ENCODE results near the gene CYTH1. TPM values are rescaled to one million over a fixed set of nuclear protein-coding genes. Genes with fewer than 3 reads are reported as not detected.

Gene CYTH1
- polyA plus RNA-seq, 4 donors, result 37.6 to 46.3 (median 38.9) TPM

- FAIRE-seq (no peak), DNase-seq (peak; percentile 93 to 96)
- H3K27me3 ChIP-seq (ENCODE audit: control insufficient read depth in 3 of 3, insufficient read depth in 3 of 3, low read length in 3 of 3), result no peaks in the 10 kb centered on the region
- peaks cover 3 to 35% (median 17%) of the 10 kb centered on the region in 3 donors for H3K4me1 ChIP-seq (ENCODE audit: control insufficient read depth in 3 of 3, insufficient read depth in 2 of 3, low read depth in 1 of 3, low read length in 2 of 3)
- H3K9me3 ChIP-seq (ENCODE audit: control insufficient read depth in 2 of 2, insufficient read depth in 1 of 2, low read depth in 1 of 2, low read length in 1 of 2), result no peaks in the 10 kb centered on the region
- H3K4me3 ChIP-seq (ENCODE audit: low read depth in 1 of 3, low read length in 3 of 3), result peak overlapping the region; percentile 30 to 80 (median 64)
- peak overlapping the region; percentile 93 to 98 (median 96) for H3K27ac ChIP-seq (ENCODE audit: low read depth in 1 of 3, low read length in 2 of 3)
- WGBS, 3 donors, result 2 to 26% (median 9%) methylated on average over 15 of the region's 15 CpGs
- H3K36me3 ChIP-seq (ENCODE audit: control insufficient read depth in 3 of 3, insufficient read depth in 2 of 3, low read depth in 1 of 3, low read length in 3 of 3), result peaks cover 0 to 10% (median 0%) of the 10 kb centered on the region in 3 donors
Observed at GRCh38 chr17:78736526-78737079, 45.5 kb downstream of the CYTH1 start.

- peaks cover 3 to 32% (median 17%) of the 10 kb centered on the region in 3 donors for H3K4me1 ChIP-seq (ENCODE audit: control insufficient read depth in 3 of 3, insufficient read depth in 2 of 3, low read depth in 1 of 3, low read length in 2 of 3)
- WGBS, 3 donors, result 5 to 15% (median 7%) methylated on average over 6 of the region's 6 CpGs
- peak; percentile 89 to 94 for DNase-seq
- peaks cover 0 to 10% (median 0%) of the 10 kb centered on the region in 3 donors for H3K36me3 ChIP-seq (ENCODE audit: control insufficient read depth in 3 of 3, insufficient read depth in 2 of 3, low read depth in 1 of 3, low read length in 3 of 3)
- FAIRE-seq, result no peak
- H3K9me3 ChIP-seq (ENCODE audit: control insufficient read depth in 2 of 2, insufficient read depth in 1 of 2, low read depth in 1 of 2, low read length in 1 of 2), result no peaks in the 10 kb centered on the region
- peak overlapping the region; percentile 30 to 80 (median 64) for H3K4me3 ChIP-seq (ENCODE audit: low read depth in 1 of 3, low read length in 3 of 3)
- peak overlapping the region; percentile 93 to 98 (median 96) for H3K27ac ChIP-seq (ENCODE audit: low read depth in 1 of 3, low read length in 2 of 3)
- H3K27me3 ChIP-seq (ENCODE audit: control insufficient read depth in 3 of 3, insufficient read depth in 3 of 3, low read length in 3 of 3), result no peaks in the 10 kb centered on the region
Observed at GRCh38 chr17:78735832-78736525, 46.1 kb downstream of the CYTH1 start.

- peaks cover 3 to 32% (median 17%) of the 10 kb centered on the region in 3 donors for H3K4me1 ChIP-seq (ENCODE audit: control insufficient read depth in 3 of 3, insufficient read depth in 2 of 3, low read depth in 1 of 3, low read length in 2 of 3)
- peak overlapping the region in 2 of 3 donors; percentile 64 to 80 for H3K4me3 ChIP-seq (ENCODE audit: low read depth in 1 of 3, low read length in 3 of 3)
- H3K36me3 ChIP-seq (ENCODE audit: control insufficient read depth in 3 of 3, insufficient read depth in 2 of 3, low read depth in 1 of 3, low read length in 3 of 3), result peaks cover 0 to 10% (median 0%) of the 10 kb centered on the region in 3 donors
- WGBS, 3 donors, result 19 to 40% (median 34%) methylated on average over 16 of the region's 16 CpGs
- H3K27ac ChIP-seq (ENCODE audit: low read depth in 1 of 3, low read length in 2 of 3), result peak overlapping the region; percentile 93 to 98 (median 96)
- H3K27me3 ChIP-seq (ENCODE audit: control insufficient read depth in 3 of 3, insufficient read depth in 3 of 3, low read length in 3 of 3), result no peaks in the 10 kb centered on the region
- DNase-seq (peak in 1 of 2 donors; percentile 59), FAIRE-seq (no peak)
- H3K9me3 ChIP-seq (ENCODE audit: control insufficient read depth in 2 of 2, insufficient read depth in 1 of 2, low read depth in 1 of 2, low read length in 1 of 2), result no peaks in the 10 kb centered on the region
Observed at GRCh38 chr17:78734793-78735641, 47.1 kb downstream of the CYTH1 start.

GRCh38 chr17:78732354-78732753, 49.7 kb downstream of the CYTH1 start:
- peaks cover 0 to 19% (median 11%) of the 10 kb centered on the region in 3 donors for H3K4me1 ChIP-seq (ENCODE audit: control insufficient read depth in 3 of 3, insufficient read depth in 2 of 3, low read depth in 1 of 3, low read length in 2 of 3)
- peak overlapping the region in 1 of 3 donors; percentile 20 for H3K27ac ChIP-seq (ENCODE audit: low read depth in 1 of 3, low read length in 2 of 3)
- H3K9me3 ChIP-seq (ENCODE audit: control insufficient read depth in 2 of 2, insufficient read depth in 1 of 2, low read depth in 1 of 2, low read length in 1 of 2), result no peaks in the 10 kb centered on the region
- 66 to 81% (median 81%) methylated on average over 1 of the region's 1 CpG for WGBS, 3 donors
- peaks cover 0 to 12% (median 0%) of the 10 kb centered on the region in 3 donors for H3K36me3 ChIP-seq (ENCODE audit: control insufficient read depth in 3 of 3, insufficient read depth in 2 of 3, low read depth in 1 of 3, low read length in 3 of 3)
- FAIRE-seq, result no peak
- H3K27me3 ChIP-seq (ENCODE audit: control insufficient read depth in 3 of 3, insufficient read depth in 3 of 3, low read length in 3 of 3), result no peaks in the 10 kb centered on the region
- no peak overlapping the region for H3K4me3 ChIP-seq (ENCODE audit: low read depth in 1 of 3, low read length in 3 of 3)
- no peak for DNase-seq

GRCh38 chr17:78731904-78732303, 50.2 kb downstream of the CYTH1 start:
- peaks cover 0 to 16% (median 10%) of the 10 kb centered on the region in 3 donors for H3K4me1 ChIP-seq (ENCODE audit: control insufficient read depth in 3 of 3, insufficient read depth in 2 of 3, low read depth in 1 of 3, low read length in 2 of 3)
- H3K9me3 ChIP-seq (ENCODE audit: control insufficient read depth in 2 of 2, insufficient read depth in 1 of 2, low read depth in 1 of 2, low read length in 1 of 2), result no peaks in the 10 kb centered on the region
- H3K27me3 ChIP-seq (ENCODE audit: control insufficient read depth in 3 of 3, insufficient read depth in 3 of 3, low read length in 3 of 3), result no peaks in the 10 kb centered on the region
- DNase-seq, result no peak
- peak overlapping the region in 1 of 3 donors; percentile 20 for H3K27ac ChIP-seq (ENCODE audit: low read depth in 1 of 3, low read length in 2 of 3)
- H3K36me3 ChIP-seq (ENCODE audit: control insufficient read depth in 3 of 3, insufficient read depth in 2 of 3, low read depth in 1 of 3, low read length in 3 of 3), result peaks cover 0 to 12% (median 0%) of the 10 kb centered on the region in 3 donors
- 68 to 82% (median 81%) methylated on average over 5 of the region's 5 CpGs for WGBS, 3 donors
- no peak for FAIRE-seq
- no peak overlapping the region for H3K4me3 ChIP-seq (ENCODE audit: low read depth in 1 of 3, low read length in 3 of 3)

GRCh38 chr17:78729641-78730040, 52.4 kb downstream of the CYTH1 start:
- Histone ChIP-seq H3K9me3 (ENCODE audit: control insufficient read depth in 2 of 2, insufficient read depth in 1 of 2, low read depth in 1 of 2, low read length in 1 of 2) (no peaks in the 10 kb centered on the region), H3K27ac (ENCODE audit: low read depth in 1 of 3, low read length in 2 of 3) (no peak overlapping the region), H3K27me3 (ENCODE audit: control insufficient read depth in 3 of 3, insufficient read depth in 3 of 3, low read length in 3 of 3) (no peaks in the 10 kb centered on the region), H3K4me3 (ENCODE audit: low read depth in 1 of 3, low read length in 3 of 3) (no peak overlapping the region), H3K36me3 (ENCODE audit: control insufficient read depth in 3 of 3, insufficient read depth in 2 of 3, low read depth in 1 of 3, low read length in 3 of 3) (peaks cover 0 to 17% (median 0%) of the 10 kb centered on the region in 3 donors), H3K4me1 (ENCODE audit: control insufficient read depth in 3 of 3, insufficient read depth in 2 of 3, low read depth in 1 of 3, low read length in 2 of 3) (peaks cover 3 to 12% (median 8%) of the 10 kb centered on the region in 3 donors)
- 86 to 93% (median 87%) methylated on average over 1 of the region's 1 CpG for WGBS, 3 donors
- FAIRE-seq (no peak), DNase-seq (no peak)

GRCh38 chr17:78728495-78728894, 53.6 kb downstream of the CYTH1 start:
- H3K4me1 ChIP-seq (ENCODE audit: control insufficient read depth in 3 of 3, insufficient read depth in 2 of 3, low read depth in 1 of 3, low read length in 2 of 3), result peaks cover 3 to 13% (median 12%) of the 10 kb centered on the region in 3 donors
- no peaks in the 10 kb centered on the region for H3K27me3 ChIP-seq (ENCODE audit: control insufficient read depth in 3 of 3, insufficient read depth in 3 of 3, low read length in 3 of 3)
- H3K27ac ChIP-seq (ENCODE audit: low read depth in 1 of 3, low read length in 2 of 3), result no peak overlapping the region
- H3K4me3 ChIP-seq (ENCODE audit: low read depth in 1 of 3, low read length in 3 of 3), result no peak overlapping the region
- H3K36me3 ChIP-seq (ENCODE audit: control insufficient read depth in 3 of 3, insufficient read depth in 2 of 3, low read depth in 1 of 3, low read length in 3 of 3), result peaks cover 0 to 14% (median 0%) of the 10 kb centered on the region in 3 donors
- 87 to 92% (median 88%) methylated on average over 7 of the region's 7 CpGs for WGBS, 3 donors
- H3K9me3 ChIP-seq (ENCODE audit: control insufficient read depth in 2 of 2, insufficient read depth in 1 of 2, low read depth in 1 of 2, low read length in 1 of 2), result no peaks in the 10 kb centered on the region
- FAIRE-seq (no peak), DNase-seq (no peak)

All from small intestine (tissue), 7 donors.